ENCODE results near the gene KCNJ6. TPM values are rescaled to one million over a fixed set of nuclear protein-coding genes. Genes with fewer than 3 reads are reported as not detected.

The KCNJ6 gene
- total RNA-seq, 1 donor from 2014 or later = 0.75 TPM

- H3K27me3 Mint-ChIP-seq (ENCODE audit: low read depth) = no peaks in the 10 kb centered on the region
- peaks cover 3% of the 10 kb centered on the region for H3K9me3 Mint-ChIP-seq
- H3K36me3 Mint-ChIP-seq (ENCODE audit: low read depth) = no peaks in the 10 kb centered on the region
- H3K4me3 Mint-ChIP-seq = no peak overlapping the region
- no peak for TF ChIP-seq CTCF (conservative IDR thresholded peaks at IDR 0.05)
- no peak overlapping the region for H3K27ac Mint-ChIP-seq (ENCODE audit: unreplicated experiment)
- DNase-seq (ENCODE audit: low read depth, low spot score) = no peak
- no peaks in the 10 kb centered on the region for H3K4me1 Mint-ChIP-seq
Observed at GRCh38 chr21:37607081-37607480, 309.2 kb downstream of the KCNJ6 start.

- Mint-ChIP-seq H3K4me3 (no peak overlapping the region), H3K27me3 (ENCODE audit: low read depth) (no peaks in the 10 kb centered on the region), H3K9me3 (peaks cover 3% of the 10 kb centered on the region), H3K4me1 (no peaks in the 10 kb centered on the region), H3K36me3 (ENCODE audit: low read depth) (no peaks in the 10 kb centered on the region), H3K27ac (ENCODE audit: unreplicated experiment) (no peak overlapping the region)
- no peak for DNase-seq (ENCODE audit: low read depth, low spot score)
- no peak for TF ChIP-seq CTCF (conservative IDR thresholded peaks at IDR 0.05)
Observed at GRCh38 chr21:37606549-37606948, 309.7 kb downstream of the KCNJ6 start.

GRCh38 chr21:37605006-37605405, 311.3 kb downstream of the KCNJ6 start:
- TF ChIP-seq CTCF (conservative IDR thresholded peaks at IDR 0.05) = no peak
- no peaks in the 10 kb centered on the region for H3K36me3 Mint-ChIP-seq (ENCODE audit: low read depth)
- H3K4me3 Mint-ChIP-seq = no peak overlapping the region
- no peaks in the 10 kb centered on the region for H3K4me1 Mint-ChIP-seq
- H3K27ac Mint-ChIP-seq (ENCODE audit: unreplicated experiment) = no peak overlapping the region
- no peak for DNase-seq (ENCODE audit: low read depth, low spot score)
- H3K9me3 Mint-ChIP-seq = no peaks in the 10 kb centered on the region
- no peaks in the 10 kb centered on the region for H3K27me3 Mint-ChIP-seq (ENCODE audit: low read depth)

GRCh38 chr21:37603129-37603528, 313.1 kb downstream of the KCNJ6 start:
- no peak overlapping the region for H3K4me3 Mint-ChIP-seq
- no peaks in the 10 kb centered on the region for H3K27me3 Mint-ChIP-seq (ENCODE audit: low read depth)
- TF ChIP-seq CTCF (conservative IDR thresholded peaks at IDR 0.05) = no peak
- H3K27ac Mint-ChIP-seq (ENCODE audit: unreplicated experiment) = no peak overlapping the region
- H3K36me3 Mint-ChIP-seq (ENCODE audit: low read depth) = peaks cover 2% of the 10 kb centered on the region
- DNase-seq (ENCODE audit: low read depth, low spot score) = no peak
- no peaks in the 10 kb centered on the region for H3K4me1 Mint-ChIP-seq
- H3K9me3 Mint-ChIP-seq = no peaks in the 10 kb centered on the region

- Mint-ChIP-seq H3K4me1 (no peaks in the 10 kb centered on the region), H3K27ac (ENCODE audit: unreplicated experiment) (no peak overlapping the region), H3K27me3 (ENCODE audit: low read depth) (no peaks in the 10 kb centered on the region), H3K9me3 (no peaks in the 10 kb centered on the region), H3K4me3 (no peak overlapping the region), H3K36me3 (ENCODE audit: low read depth) (peaks cover 2% of the 10 kb centered on the region)
- no peak for DNase-seq (ENCODE audit: low read depth, low spot score)
- TF ChIP-seq CTCF (conservative IDR thresholded peaks at IDR 0.05) = no peak
Observed at GRCh38 chr21:37601915-37602314, 314.3 kb downstream of the KCNJ6 start.

- Mint-ChIP-seq H3K36me3 (ENCODE audit: low read depth) (peaks cover 2% of the 10 kb centered on the region), H3K4me3 (no peak overlapping the region), H3K9me3 (peaks cover 5% of the 10 kb centered on the region), H3K27me3 (ENCODE audit: low read depth) (no peaks in the 10 kb centered on the region), H3K4me1 (no peaks in the 10 kb centered on the region), H3K27ac (ENCODE audit: unreplicated experiment) (no peak overlapping the region)
- no peak for DNase-seq (ENCODE audit: low read depth, low spot score)
- TF ChIP-seq CTCF (conservative IDR thresholded peaks at IDR 0.05) = no peak
Observed at GRCh38 chr21:37601027-37601426, 315.2 kb downstream of the KCNJ6 start.

Data from neural crest cell (in vitro differentiated cells).